Measurements from ENCODE around the gene PGK1.

- TF ChIP-seq POLR2AphosphoS5 (IDR thresholded peaks at IDR 0.05; ENCODE audit: low read depth, low read length) (no peak), REST (IDR thresholded peaks at IDR 0.05; ENCODE audit: insufficient read depth in 1 of 2, low read depth in 2 of 2, low read length in 2 of 2) (no peak)
These were observed 15.6 kb downstream of the PGK1 start for GRCh38 chrX:78119521-78120227.
